ENCODE results near the gene CHD8.
"Not testable (repeated sequence)": the region's sequence is repeated elsewhere in the genome, so short reads cannot be mapped to it uniquely, and the experiment has no call there.

The CHD8 gene, protein sequence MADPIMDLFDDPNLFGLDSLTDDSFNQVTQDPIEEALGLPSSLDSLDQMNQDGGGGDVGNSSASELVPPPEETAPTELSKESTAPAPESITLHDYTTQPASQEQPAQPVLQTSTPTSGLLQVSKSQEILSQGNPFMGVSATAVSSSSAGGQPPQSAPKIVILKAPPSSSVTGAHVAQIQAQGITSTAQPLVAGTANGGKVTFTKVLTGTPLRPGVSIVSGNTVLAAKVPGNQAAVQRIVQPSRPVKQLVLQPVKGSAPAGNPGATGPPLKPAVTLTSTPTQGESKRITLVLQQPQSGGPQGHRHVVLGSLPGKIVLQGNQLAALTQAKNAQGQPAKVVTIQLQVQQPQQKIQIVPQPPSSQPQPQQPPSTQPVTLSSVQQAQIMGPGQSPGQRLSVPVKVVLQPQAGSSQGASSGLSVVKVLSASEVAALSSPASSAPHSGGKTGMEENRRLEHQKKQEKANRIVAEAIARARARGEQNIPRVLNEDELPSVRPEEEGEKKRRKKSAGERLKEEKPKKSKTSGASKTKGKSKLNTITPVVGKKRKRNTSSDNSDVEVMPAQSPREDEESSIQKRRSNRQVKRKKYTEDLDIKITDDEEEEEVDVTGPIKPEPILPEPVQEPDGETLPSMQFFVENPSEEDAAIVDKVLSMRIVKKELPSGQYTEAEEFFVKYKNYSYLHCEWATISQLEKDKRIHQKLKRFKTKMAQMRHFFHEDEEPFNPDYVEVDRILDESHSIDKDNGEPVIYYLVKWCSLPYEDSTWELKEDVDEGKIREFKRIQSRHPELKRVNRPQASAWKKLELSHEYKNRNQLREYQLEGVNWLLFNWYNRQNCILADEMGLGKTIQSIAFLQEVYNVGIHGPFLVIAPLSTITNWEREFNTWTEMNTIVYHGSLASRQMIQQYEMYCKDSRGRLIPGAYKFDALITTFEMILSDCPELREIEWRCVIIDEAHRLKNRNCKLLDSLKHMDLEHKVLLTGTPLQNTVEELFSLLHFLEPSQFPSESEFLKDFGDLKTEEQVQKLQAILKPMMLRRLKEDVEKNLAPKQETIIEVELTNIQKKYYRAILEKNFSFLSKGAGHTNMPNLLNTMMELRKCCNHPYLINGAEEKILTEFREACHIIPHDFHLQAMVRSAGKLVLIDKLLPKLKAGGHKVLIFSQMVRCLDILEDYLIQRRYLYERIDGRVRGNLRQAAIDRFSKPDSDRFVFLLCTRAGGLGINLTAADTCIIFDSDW (N-terminal part only)

GRCh38 chr14:21455912-21456667 lies at the start of gene CHD8:
CHD8 (minus strand) TSS chr14:21456123; CDS start chr14:21431643, 24,480 bp downstream.
- DNase-seq (ENCODE audit: low spot score) = peak; percentile 100

DNA sequence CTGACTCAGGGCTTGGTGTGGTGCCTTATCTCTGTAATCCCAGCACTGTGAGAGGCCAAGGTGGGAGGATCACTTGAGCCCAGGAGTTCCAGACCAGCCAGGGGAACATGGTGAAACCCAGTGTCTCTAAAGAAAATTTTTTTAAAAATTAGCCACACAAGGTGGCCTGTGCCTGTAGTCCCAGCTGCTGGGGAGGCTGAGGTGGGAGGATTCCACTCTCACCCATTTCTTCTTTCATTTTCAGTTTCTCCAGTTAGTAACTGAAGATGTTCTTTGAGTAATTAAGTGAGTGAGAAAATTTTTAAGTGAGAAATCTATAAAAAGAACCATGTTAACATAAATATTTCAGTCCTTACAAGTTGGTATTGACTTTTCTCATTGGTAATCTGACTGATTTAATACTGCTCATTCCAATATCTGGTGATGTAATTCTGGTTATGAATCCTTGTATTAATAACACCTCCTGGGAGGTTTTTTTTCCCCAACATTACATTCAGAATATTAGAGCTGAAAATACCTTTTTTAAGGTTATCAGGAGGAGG lies 49.2 kb upstream of the CHD8 start:
- no peak for DNase-seq (ENCODE audit: low spot score)

DNA sequence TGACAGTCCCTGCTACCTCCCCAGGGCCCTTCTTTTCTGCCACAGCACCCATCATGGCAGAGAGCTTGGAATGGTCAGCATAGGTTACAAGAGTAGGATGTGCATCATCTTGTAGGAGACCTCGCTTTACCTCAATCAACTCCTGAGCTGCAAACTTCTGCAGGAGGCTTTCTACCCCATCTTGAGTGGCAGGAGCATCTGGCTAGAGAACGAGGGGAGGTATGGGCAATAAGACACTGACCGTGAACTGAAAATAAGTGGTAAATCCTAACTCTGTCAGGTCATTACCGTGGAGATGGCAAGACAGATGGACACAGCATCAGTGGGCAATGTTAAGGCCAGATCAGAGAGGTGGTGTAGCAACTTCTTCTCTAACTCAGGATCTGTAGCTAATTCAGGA lies 47.5 kb upstream of the CHD8 start:
- DNase-seq (ENCODE audit: low spot score) = no peak

GRCh38 chr14:21501568-21501967 lies 45.6 kb upstream of the CHD8 start:
- DNase-seq (ENCODE audit: low spot score) = no peak

DNA sequence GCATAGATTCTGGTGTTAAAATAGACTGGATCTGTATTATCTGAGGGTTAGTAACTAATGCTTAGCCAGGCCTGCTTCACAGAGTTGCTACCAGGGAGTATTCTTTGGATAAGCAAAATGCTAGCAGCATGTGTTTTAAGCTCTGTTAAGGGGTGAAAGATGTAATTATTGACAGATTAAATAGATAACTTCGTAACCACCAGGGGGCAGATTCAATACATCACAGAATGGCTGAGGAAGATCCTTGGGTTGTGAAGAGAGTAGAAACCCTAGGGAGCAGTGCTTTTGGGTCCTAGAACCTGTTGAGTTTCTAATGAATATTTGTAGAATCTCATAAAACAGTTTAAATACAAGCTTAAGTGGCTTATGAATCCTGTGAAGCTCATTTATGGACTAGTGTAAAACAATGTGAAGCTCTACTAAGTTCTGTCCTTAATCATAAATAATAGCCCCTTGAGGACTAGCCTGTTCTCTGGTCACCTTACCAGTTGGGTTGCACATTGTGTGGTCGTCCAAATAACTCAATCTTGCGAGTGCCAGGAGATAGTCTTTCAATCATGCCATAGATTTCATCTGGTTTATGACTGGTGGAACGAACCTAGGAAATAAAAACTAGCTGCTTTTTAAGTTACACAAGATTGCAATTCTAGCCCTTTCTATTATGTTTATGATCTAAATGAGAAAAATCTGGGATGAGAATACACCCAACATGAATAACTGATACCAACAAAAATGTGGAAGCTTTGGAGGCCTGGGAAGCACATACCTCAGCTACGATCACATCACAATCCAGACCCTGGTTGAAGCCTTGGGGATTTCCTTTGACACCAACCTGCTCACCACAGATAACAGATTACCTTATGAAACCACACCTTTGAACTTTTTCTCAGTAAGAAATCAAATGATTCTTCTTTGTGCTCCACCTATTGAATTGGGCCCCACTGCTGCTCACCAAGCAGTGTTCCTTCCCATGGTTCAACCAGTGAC lies 42.9 kb upstream of the CHD8 start:
- peak; percentile 33 for DNase-seq (ENCODE audit: low spot score)

DNA sequence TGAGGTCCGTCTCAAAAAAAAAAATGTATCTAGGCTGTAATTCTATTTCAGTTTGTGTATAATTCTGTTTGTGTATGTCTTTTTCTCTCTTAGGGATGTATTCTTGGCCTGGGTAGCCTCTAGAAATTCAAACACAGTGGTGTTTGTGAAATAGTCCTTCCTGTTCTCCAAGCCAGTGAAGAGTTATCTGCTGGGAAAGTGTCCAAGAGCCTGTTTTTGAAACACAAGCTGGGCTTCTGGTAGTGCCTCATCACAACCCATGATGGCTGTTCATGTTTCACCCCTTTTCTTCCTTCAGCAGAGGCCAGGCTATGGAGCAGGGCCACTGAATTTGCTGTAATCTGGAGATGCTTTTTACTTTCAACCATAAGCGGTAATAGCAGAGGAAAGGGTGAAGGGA lies 40.5 kb upstream of the CHD8 start:
- DNase-seq (ENCODE audit: low spot score) = no peak

GRCh38 chr14:21494902-21495762 lies 39.2 kb upstream of the CHD8 start:
- DNase-seq (ENCODE audit: low spot score) = no peak

DNA sequence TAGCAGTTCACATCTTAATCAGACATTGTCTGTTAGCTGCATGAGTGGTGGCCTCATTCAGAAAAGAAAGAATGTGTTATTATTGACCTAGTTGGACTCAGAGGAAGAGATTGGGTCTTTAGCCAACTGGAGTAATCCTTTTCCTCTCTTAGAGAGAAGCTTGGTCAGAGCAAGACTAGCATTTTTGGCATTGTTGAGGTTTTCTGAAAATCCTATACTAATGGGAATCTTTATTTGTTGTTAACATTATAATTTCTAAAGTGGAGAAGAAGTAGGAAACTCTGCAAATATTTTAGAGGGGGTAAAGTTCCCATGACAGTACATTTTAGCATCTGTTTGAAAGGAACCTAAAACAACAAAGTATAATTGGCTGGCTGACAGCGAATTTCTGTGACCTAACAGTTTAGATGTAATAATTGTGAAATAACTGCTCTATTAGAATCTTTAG lies 30.7 kb upstream of the CHD8 start:
- DNase-seq (ENCODE audit: low spot score) = no peak

DNA sequence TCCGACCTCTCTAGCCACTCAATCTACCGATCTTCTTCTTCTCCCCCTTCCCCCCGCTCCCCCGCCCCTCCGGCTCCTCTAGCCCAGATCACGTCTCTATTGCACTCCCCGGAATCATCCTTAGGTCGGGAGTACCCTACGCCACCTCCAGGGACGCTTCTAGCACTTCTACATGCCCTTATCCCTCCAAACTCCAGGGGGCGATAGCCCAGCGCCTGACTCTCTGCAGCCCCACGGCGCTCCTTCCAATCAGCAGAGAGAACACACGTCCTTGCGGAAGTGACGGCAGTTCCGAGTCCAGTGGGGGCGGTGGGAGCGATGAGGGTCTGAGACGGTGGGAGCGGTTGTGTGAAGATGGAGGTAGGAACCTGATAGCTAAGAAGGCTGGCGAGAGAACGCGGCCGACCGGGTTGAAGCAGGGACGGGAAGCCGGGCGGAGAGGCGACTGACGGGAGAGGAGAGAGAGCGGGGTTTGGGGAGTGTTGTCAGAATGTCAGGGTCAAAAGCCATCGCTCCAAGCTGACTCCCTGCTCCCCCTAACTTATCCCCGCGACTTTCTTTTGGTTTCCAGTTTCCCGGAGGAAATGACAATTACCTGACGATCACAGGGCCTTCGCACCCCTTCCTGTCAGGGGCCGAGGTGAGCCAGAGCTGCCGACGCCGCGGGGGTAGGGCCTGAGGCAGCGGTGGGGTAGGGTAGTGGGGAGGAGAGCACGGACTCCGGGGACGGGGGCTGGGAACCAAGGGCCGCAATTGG lies 21.2 kb upstream of the CHD8 start, which contains the start of the genes RAB2B and TOX4:
Gene RAB2B (minus strand): TSS at position 35 of the 757 bp plus-strand sequence. CDS start 87 bp downstream, outside the sequence.
Gene TOX4 (plus strand): TSS at position 271 of the 757 bp plus-strand sequence. CDS start 84 bp downstream, at position 355.
- DNase-seq (ENCODE audit: low spot score) = peak; percentile 96

DNA sequence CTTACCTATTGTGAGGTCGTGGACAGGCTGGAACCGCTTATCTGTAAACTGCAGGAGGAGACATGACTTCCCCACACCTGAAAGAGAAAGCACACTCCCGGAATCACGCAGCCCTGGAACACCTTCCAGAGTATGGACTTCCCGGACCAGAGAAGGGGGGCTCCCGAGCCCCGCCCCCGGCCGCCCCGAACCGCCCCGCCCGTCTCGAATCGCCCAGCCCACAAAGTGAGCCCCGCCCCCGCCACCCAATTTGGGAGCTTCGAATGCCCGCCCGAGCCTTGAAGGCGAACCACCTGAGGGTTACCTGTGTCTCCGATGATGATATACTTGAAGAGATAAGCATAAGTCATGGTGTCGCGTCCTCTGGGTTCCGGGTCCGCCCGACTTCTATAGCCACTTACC lies 20.6 kb upstream of the CHD8 start:
- DNase-seq (ENCODE audit: low spot score) = no peak

DNA sequence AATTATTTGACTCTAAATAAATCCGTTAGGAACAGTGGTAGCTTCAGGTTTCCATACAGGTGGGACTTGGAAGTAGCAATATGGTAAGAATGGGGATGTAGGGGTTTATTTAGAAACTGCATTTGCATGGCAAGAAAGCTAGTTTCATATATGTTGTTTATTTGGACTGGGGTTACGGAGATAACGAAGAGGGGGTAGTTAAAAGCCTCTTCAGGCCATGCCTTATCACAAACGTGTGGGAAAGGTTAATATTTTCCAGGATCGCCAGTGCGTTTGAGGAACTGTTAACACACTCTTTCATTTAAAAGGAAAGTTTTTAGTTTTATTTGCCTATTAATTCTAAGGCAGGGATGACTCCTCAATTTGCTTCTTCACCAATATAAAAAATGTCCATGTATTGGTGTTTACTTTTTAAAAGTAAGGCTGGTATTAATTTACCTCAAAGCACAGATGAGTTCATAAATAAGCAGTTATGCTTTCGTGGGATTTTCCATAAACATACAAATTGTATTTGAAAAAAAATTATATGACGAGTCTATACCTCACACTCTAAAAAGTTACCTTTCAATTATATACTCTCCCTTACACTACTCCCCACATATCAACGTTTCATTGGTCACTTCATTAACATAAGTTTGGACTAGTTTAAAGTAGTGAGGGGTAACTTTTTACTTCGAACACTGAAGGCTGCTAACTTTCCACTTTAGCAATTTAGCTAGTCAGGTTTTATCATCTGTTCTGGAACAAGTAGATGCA lies 20.0 kb upstream of the CHD8 start:
- no peak for DNase-seq (ENCODE audit: low spot score)

- peak; percentile 82 for DNase-seq (ENCODE audit: low spot score)
These were observed 11.7 kb upstream of the CHD8 start for GRCh38 chr14:21467616-21468015.

DNA sequence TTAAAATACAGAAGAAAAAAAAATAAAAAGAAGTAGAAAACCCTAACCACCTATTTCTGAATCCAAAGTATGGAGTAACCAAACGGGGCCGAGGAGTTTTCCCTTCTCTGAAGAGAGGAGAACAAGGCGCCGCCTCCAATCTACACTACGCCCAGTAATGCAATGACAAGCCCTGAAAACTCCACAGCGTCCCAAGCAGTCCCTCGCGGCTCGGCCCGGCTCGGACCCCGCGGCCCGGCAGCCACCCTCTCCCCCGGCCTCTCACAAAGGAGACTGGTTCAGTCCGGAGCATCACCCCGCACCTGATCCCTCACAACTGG lies 371 bp downstream of the CHD8 start:
- no peak for DNase-seq (ENCODE audit: low spot score)

GRCh38 chr14:21454843-21455544 lies 929 bp downstream of the CHD8 start:
- DNase-seq (ENCODE audit: low spot score) = no peak

GRCh38 chr14:21449899-21450216 lies 6.1 kb downstream of the CHD8 start:
- DNase-seq (ENCODE audit: low spot score) = no peak

DNA sequence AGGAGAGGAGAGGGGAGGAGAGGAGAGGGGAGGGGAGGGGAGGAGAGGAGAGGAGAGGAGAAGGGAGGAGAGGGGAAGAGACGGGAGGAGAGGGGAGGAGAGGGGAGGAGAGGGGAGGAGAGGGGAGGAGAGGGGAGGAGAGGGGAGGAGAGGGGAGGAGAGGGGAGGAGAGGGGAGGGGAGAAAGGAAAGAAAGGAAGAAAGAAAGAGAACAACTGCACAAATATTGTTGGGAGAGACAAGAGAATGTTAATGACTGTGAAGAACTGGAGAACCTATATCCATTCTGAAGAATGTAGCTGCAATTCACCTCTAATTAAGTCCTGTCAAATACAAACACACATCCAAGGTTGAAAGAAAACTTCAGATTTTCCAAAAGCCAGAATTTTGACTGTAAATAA lies 13.3 kb downstream of the CHD8 start:
- DNase-seq (ENCODE audit: low spot score) = not testable (repeated sequence)

DNA sequence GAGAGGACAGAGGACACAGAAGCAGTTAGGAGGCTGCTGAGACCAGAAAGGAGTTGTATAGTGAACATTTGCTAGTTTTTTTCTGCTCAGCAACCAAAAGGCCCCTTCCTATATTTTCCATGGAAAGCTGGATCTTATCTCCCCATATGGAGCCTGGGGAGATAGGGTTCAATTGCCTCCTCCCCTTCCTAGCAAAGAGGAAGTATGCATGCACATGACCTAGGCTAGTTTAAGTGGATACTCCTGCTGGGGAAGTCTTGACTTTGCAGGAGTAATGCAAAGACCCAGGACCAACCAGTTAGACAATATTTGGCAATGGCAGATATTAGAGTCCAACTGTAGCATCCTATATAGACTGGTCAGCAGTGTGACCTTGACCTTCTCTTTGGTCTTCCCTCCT lies 15.1 kb downstream of the CHD8 start:
- DNase-seq (ENCODE audit: low spot score) = no peak

Measured in kidney capillary endothelial cell (primary cell).